HepG2 (cell line): ENCODE results near the gene KCNK17. TPM values are rescaled to one million over a fixed set of nuclear protein-coding genes. Genes with fewer than 3 reads are reported as not detected.

Experiments
- ATAC-seq: fragments of 200-7000 bp; cut with Tn5 transposase; 3 replicates; pipeline ENCODE4 v1.9.1; 2020; ENCODE audit warnings: mild to moderate bottlenecking, moderate library complexity
- BruUV-seq: library from RNA; stranded (reverse); fragments of 400-500 nt; replicated peaks from 2 replicates; lab custom pipeline; 2021; lab: Mats Ljungman, UMichigan
- CTCF ChIA-PET: fragments of 300-600 bp; formaldehyde crosslinking; extraction: SDS; loops from one replicate; lab custom pipeline; 2021; ENCODE audit warnings: low total read pairs, inconsistent platforms, low intra/inter-chr PET ratio; lab: Yijun Ruan, JAX
- POLR2A ChIA-PET: fragments of 350-600 bp; sonication (Branson Sonifier 250); formaldehyde crosslinking; loops from one replicate; lab custom pipeline; 2020; ENCODE audit warnings: antibody characterized with exemption, inconsistent platforms; lab: Yijun Ruan, JAX
- DNase-seq: peaks from one replicate; pipeline ENCODE4 v3.0.0-alpha.2; 2015; ENCODE audit warnings: low spot score
- FAIRE-seq: peaks from 3 replicates; lab custom pipeline; 2011; peaks lifted over from hg19 to GRCh38; lab: Jason Lieb, UNC
- H2AFZ ChIP-seq: one replicate; pipeline ENCODE4 v1.6.1; 2011; ENCODE audit warnings: low read length, inconsistent platforms
- H3K27ac ChIP-seq: fragments of 300-600 bp; 3 replicates; pipeline ENCODE4 v1.8.0; 2011; ENCODE audit warnings: mixed run types, mild to moderate bottlenecking, mixed read lengths, low read length, inconsistent platforms; ENCODE audit not compliant: insufficient read depth; ENCODE audit errors: extremely low read length
- H3K27me3 ChIP-seq, 2 experiments: fragments of 200-600 bp in 1 of 2; 2 replicates in 1 of 2; 3 replicates in 1 of 2; pipeline versions ENCODE4 v1.6.0 to v1.8.0; 2011; ENCODE audit warnings: low read length in 2 of 2, mild to moderate bottlenecking in 2 of 2, moderate library complexity in 2 of 2, inconsistent platforms in 1 of 2; ENCODE audit not compliant: insufficient read depth in 2 of 2, control insufficient read depth in 1 of 2
- H3K36me3 ChIP-seq, 2 experiments: fragments of 200-600 bp in 1 of 2; replicated peaks in 1 of 2; 2 replicates in 1 of 2; 3 replicates in 1 of 2; pipeline versions ENCODE4 v1.5.1 to v1.8.0; 2011; ENCODE audit warnings: low read length in 2 of 2, inconsistent platforms in 1 of 2; ENCODE audit not compliant: insufficient read depth in 2 of 2, control insufficient read depth in 1 of 2
- H3K4me1 ChIP-seq: 2 replicates; pipeline ENCODE4 v1.5.1; 2012; ENCODE audit warnings: low read length, inconsistent platforms; ENCODE audit not compliant: insufficient read depth
- H3K4me2 ChIP-seq: 2 replicates; pipeline ENCODE4 v1.6.0; 2011; ENCODE audit warnings: low read depth, low read length, inconsistent platforms
- H3K4me3 ChIP-seq, 3 experiments: fragments of 200-600 bp in 1 of 3; sonication (generic), shearing (Covaris generic) in 1 of 3; replicated peaks in 1 of 3; 2 replicates each; pipeline ENCODE4 v1.5.1; 2011 to 2016; ENCODE audit warnings: low read length in 3 of 3, inconsistent platforms in 2 of 3, low read depth in 2 of 3, mild to moderate bottlenecking in 2 of 3, control low read depth in 1 of 3, mixed read lengths in 1 of 3; ENCODE audit not compliant: insufficient read depth in 1 of 3
- H3K79me2 ChIP-seq: one replicate; pipeline ENCODE4 v1.6.1; 2011; ENCODE audit warnings: low read length, inconsistent platforms; ENCODE audit not compliant: insufficient read depth
- H3K9ac ChIP-seq: 2 replicates; pipeline ENCODE4 v1.6.0; 2011; ENCODE audit warnings: mild to moderate bottlenecking, low read depth, low read length, inconsistent platforms; ENCODE audit not compliant: insufficient read depth
- H3K9me3 ChIP-seq: 2 replicates; pipeline ENCODE4 v1.5.1; 2012; ENCODE audit warnings: mild to moderate bottlenecking, low read length
- H4K20me1 ChIP-seq: 2 replicates; pipeline ENCODE4 v1.6.0; 2011; ENCODE audit warnings: inconsistent platforms, mild to moderate bottlenecking, low read length, moderate library complexity; ENCODE audit not compliant: insufficient read depth
- BRCA1 ChIP-seq: sonication (generic); formaldehyde crosslinking; IDR thresholded peaks from 2 replicates; pipeline ENCODE4 v1.4.0; 2020; ENCODE audit warnings: missing genetic modification reagents
- EED ChIP-seq: sonication (generic); formaldehyde crosslinking; IDR thresholded peaks from 2 replicates; pipeline ENCODE4 v1.5.0; 2020; ENCODE audit warnings: mild to moderate bottlenecking, missing genetic modification reagents
- ETV5 ChIP-seq: IDR thresholded peaks from 2 replicates; pipeline ENCODE4 v1.6.1; 2018; ENCODE audit warnings: missing biosample characterization, missing genetic modification reagents, inconsistent platforms, borderline replicate concordance
- FOXA3 ChIP-seq: IDR thresholded peaks from 2 replicates; pipeline ENCODE4 v1.6.1; 2016; ENCODE audit warnings: missing genetic modification reagents, missing compliant biosample characterization
- MAX ChIP-seq: IDR thresholded peaks from 2 replicates; pipeline ENCODE4 v1.6.1; 2012; ENCODE audit warnings: inconsistent platforms
- MTERF4 ChIP-seq: sonication (generic); formaldehyde crosslinking; IDR thresholded peaks from 2 replicates; pipeline ENCODE4 v1.8.0; 2023; ENCODE audit warnings: mild to moderate bottlenecking, missing genetic modification reagents
- NFE2 ChIP-seq: sonication (generic); formaldehyde crosslinking; IDR thresholded peaks from 2 replicates; pipeline ENCODE4 v1.4.0; 2020; ENCODE audit warnings: missing genetic modification reagents
- RBFOX2 ChIP-seq: fragments of 200-400 bp; formaldehyde crosslinking; IDR thresholded peaks from 2 replicates; pipeline ENCODE4 v1.6.1; 2017; ENCODE audit warnings: low read depth, mild to moderate bottlenecking, low read length
- SUZ12 ChIP-seq: fragments of 150-350 bp; IDR thresholded peaks from 2 replicates; pipeline ENCODE4 v1.6.1; 2014; ENCODE audit warnings: low read depth, low read length
- YEATS2 ChIP-seq: sonication (generic); formaldehyde crosslinking; IDR thresholded peaks from 2 replicates; pipeline ENCODE4 v1.4.0; 2020; ENCODE audit warnings: missing genetic modification reagents, borderline replicate concordance
- ZBTB42 ChIP-seq: sonication (generic); formaldehyde crosslinking; IDR thresholded peaks from 2 replicates; pipeline ENCODE4 v1.5.0; 2020; ENCODE audit warnings: mild to moderate bottlenecking, missing genetic modification reagents
- ZFP36L1 ChIP-seq: sonication (generic); formaldehyde crosslinking; IDR thresholded peaks from 2 replicates; pipeline ENCODE4 v1.8.0; 2022; ENCODE audit warnings: mild to moderate bottlenecking, missing genetic modification reagents, moderate library complexity
- ZFY ChIP-seq: sonication (generic); formaldehyde crosslinking; IDR thresholded peaks from 2 replicates; pipeline ENCODE4 v1.4.0; 2020; ENCODE audit warnings: missing genetic modification reagents
- ZNF367 ChIP-seq: sonication (generic); formaldehyde crosslinking; IDR thresholded peaks from 2 replicates; pipeline ENCODE4 v1.4.0; 2020; ENCODE audit warnings: missing genetic modification reagents, borderline replicate concordance
- ZNF75D ChIP-seq: sonication (generic); formaldehyde crosslinking; IDR thresholded peaks from 2 replicates; pipeline ENCODE4 v1.8.1; 2023; ENCODE audit warnings: missing genetic modification reagents, mild to moderate bottlenecking, borderline replicate concordance
- ZSCAN29 ChIP-seq: sonication (generic); formaldehyde crosslinking; conservative IDR thresholded peaks from 2 replicates; pipeline ENCODE4 v1.4.0; 2020; ENCODE audit warnings: mild to moderate bottlenecking, missing genetic modification reagents
- ZSCAN31 ChIP-seq: sonication (generic); formaldehyde crosslinking; IDR thresholded peaks from 2 replicates; pipeline ENCODE4 v1.5.0; 2020; ENCODE audit warnings: low read depth, mild to moderate bottlenecking, missing genetic modification reagents
- WGBS: methylation state at CpG from one replicate; pipeline ENCODE4 v1.1.6; 2017; ENCODE audit warnings: low lambda C conversion rate; 5-methylcytosine and 5-hydroxymethylcytosine counted together
- in situ Hi-C: cut with HindIII; loops from 2 replicates; pipeline ENCODE4 v1.10.0; 2017; ENCODE audit warnings: low pct_unique_long_range_greater_than_20kb; ENCODE audit not compliant: extremely low pct_ligation_motif_present
- intact Hi-C: fragments of 100-400 bp; cut with micrococcal nuclease; formaldehyde crosslinking; loops from one replicate; pipeline ENCODE4 v1.10.0; 2022; ENCODE audit not compliant: unreplicated experiment
- polyA plus RNA-seq, 8 experiments: library from polyadenylated mRNA; depleted of rRNA in 3 of 8; stranded (reverse) in 7 of 8; unstranded in 1 of 8; fragments of >200 nt; fragmentation: Illumina TruSeq in 4 of 8; extraction: Trizol in 4 of 8; gene quantifications; 2 replicates each; pipeline versions ENCODE4 v1.2.1 to v1.2.3, GENCODE V29; 2011 to 2016; ENCODE audit warnings: low read depth in 4 of 8, missing spikeins in 1 of 8, mixed read lengths in 1 of 8; ENCODE audit not compliant: insufficient read depth in 1 of 8
- total RNA-seq, 5 experiments: library from RNA; depleted of rRNA; stranded (reverse); fragments of >200 nt; fragmentation: Illumina TruSeq; extraction: Trizol; gene quantifications; 2 replicates each; pipeline ENCODE4 v1.2.3, GENCODE V29; 2016; ENCODE audit warnings: low read depth in 1 of 5

The KCNK17 gene
- total and polyA plus RNA-seq, 2 of the 13 experiments (the other 11 are each of a cell fraction or from before 2014, with no cell fraction given), result not detected

- POLR2A ChIA-PET, result no interaction called here
- Histone ChIP-seq H4K20me1 (no peaks in the 10 kb centered on the region), H3K36me3 (no peaks in the 10 kb centered on the region), H2AFZ (no peak overlapping the region), H3K4me1 (peaks cover 14% of the 10 kb centered on the region), H3K9ac (no peak overlapping the region), H3K27me3 (peaks cover 0 to 9% of the 10 kb centered on the region in 2 experiments; a peak in 1 of 5 replicates), H3K4me2 (no peak overlapping the region), H3K27ac (no peak overlapping the region), H3K79me2 (no peaks in the 10 kb centered on the region), H3K4me3 (no peak overlapping the region), H3K9me3 (no peaks in the 10 kb centered on the region)
- no peak for ATAC-seq
- FAIRE-seq, result no peak
- no peak for DNase-seq
- CTCF ChIA-PET, result no interaction called here
- intact Hi-C loops, result no loop called here
- in situ Hi-C loops, result no loop called here
- WGBS, result 47% methylated on average over 4 of the region's 5 CpGs
- no peak for TF ChIP-seq SUZ12
- no peak for TF ChIP-seq MAX
- no peak for TF ChIP-seq BRCA1 (CRISPR knock-in tag)
- no peak for TF ChIP-seq ZSCAN31
- TF ChIP-seq RBFOX2, result no peak
- TF ChIP-seq MTERF4 (CRISPR knock-in tag), result no peak
- TF ChIP-seq ZFY, result no peak
- TF ChIP-seq NFE2 (CRISPR knock-in tag), result no peak
- no peak for TF ChIP-seq ZFP36L1 (CRISPR knock-in tag)
- TF ChIP-seq ZBTB42 (CRISPR knock-in tag), result no peak
- no peak for TF ChIP-seq EED (CRISPR knock-in tag)
- no peak for TF ChIP-seq ZNF367 (CRISPR knock-in tag)
- TF ChIP-seq ETV5 (CRISPR knock-in tag), result no peak
- no peak for TF ChIP-seq ZNF75D
- no peak for TF ChIP-seq YEATS2 (CRISPR knock-in tag)
- TF ChIP-seq ZSCAN29, result no peak
- no peak for TF ChIP-seq FOXA3 (CRISPR knock-in tag)
- BruUV-seq, result no TSS peak
These were observed 18.6 kb downstream of the KCNK17 start for GRCh38 chr6:39295611-39296011.
